B cell (primary cell): ENCODE data around the gene OR10A5. TPM values are rescaled to one million over a fixed set of nuclear protein-coding genes. Genes with fewer than 3 reads are reported as not detected.

ENCODE experiments used
- ATAC-seq: fragments of 200-7000 bp; cut with Tn5 transposase; one replicate; pipeline ENCODE4 v1.10.0; 2021; ENCODE audit warnings: low read depth, mild to moderate bottlenecking, moderate number of reproducible peaks, moderate library complexity
- CTCF ChIA-PET: fragments of 350-600 bp; sonication (Branson Sonifier 250); formaldehyde crosslinking; loops from one replicate; lab custom pipeline; 2021; ENCODE audit warnings: antibody characterized with exemption, inconsistent platforms; lab: Charles Lee
- POLR2A ChIA-PET: fragments of 350-600 bp; sonication (Branson Sonifier 250); formaldehyde crosslinking; loops from one replicate; lab custom pipeline; 2021; ENCODE audit warnings: antibody characterized with exemption; lab: Charles Lee
- DNase-seq: peaks from one replicate; pipeline ENCODE4 v3.0.0; 2013
- H2AFZ ChIP-seq: 2 replicates; pipeline ENCODE4 v1.6.1; 2012; ENCODE audit warnings: mild to moderate bottlenecking, low read depth, low read length; ENCODE audit not compliant: insufficient read depth, poor library complexity, severe bottlenecking
- H3K27ac ChIP-seq, 2 donors: 1 replicate in 1 of 2; 2 replicates in 1 of 2; pipeline ENCODE4 v1.5.1; 2012 to 2013; ENCODE audit warnings: low read length in 2 of 2, mild to moderate bottlenecking in 2 of 2, moderate library complexity in 1 of 2
- H3K27me3 ChIP-seq, 4 experiments: fragments of 200-600 bp in 1 of 4; sonication (generic) in 1 of 4; replicated peaks in 1 of 4; 1 replicate in 2 of 4; 2 replicates in 2 of 4; pipeline versions ENCODE4 v1.6.1 to v1.7.0; 2013 to 2016; ENCODE audit warnings: low read length in 3 of 4, mild to moderate bottlenecking in 2 of 4, mixed read lengths in 1 of 4, moderate library complexity in 1 of 4; ENCODE audit not compliant: insufficient read depth in 4 of 4, control insufficient read depth in 3 of 4; ENCODE audit errors: control extremely low read depth in 1 of 4
- H3K36me3 ChIP-seq, 2 experiments: replicated peaks in 1 of 2; 1 replicate in 1 of 2; 2 replicates in 1 of 2; pipeline versions ENCODE4 v1.6.1 to v1.7.1; 2013; ENCODE audit warnings: low read length in 1 of 2; ENCODE audit not compliant: insufficient read depth in 2 of 2, control insufficient read depth in 1 of 2; ENCODE audit errors: control extremely low read depth in 1 of 2, extremely low read depth in 1 of 2
- H3K4me1 ChIP-seq, 2 donors: fragments of 200-600 bp in 1 of 2; sonication (generic) in 1 of 2; 1 replicate in 1 of 2; 2 replicates in 1 of 2; pipeline versions ENCODE4 v1.5.1 to v1.6.1; 2013 to 2017; ENCODE audit warnings: low read length in 2 of 2; ENCODE audit not compliant: control insufficient read depth in 2 of 2, insufficient read depth in 2 of 2
- H3K4me2 ChIP-seq: replicated peaks from 2 replicates; pipeline ENCODE3; 2012; ENCODE audit warnings: mild to moderate bottlenecking, low read depth, low read length; ENCODE audit not compliant: poor library complexity, severe bottlenecking
- H3K4me3 ChIP-seq, 5 experiments: fragments of 200-600 bp in 1 of 5; sonication (generic) in 1 of 5; 1 replicate in 3 of 5; 2 replicates in 2 of 5; pipeline versions ENCODE4 v1.5.1 to v1.7.0; 2011 to 2016; ENCODE audit warnings: low read length in 4 of 5, mild to moderate bottlenecking in 4 of 5, low read depth in 2 of 5, control low read depth in 1 of 5, moderate library complexity in 1 of 5; ENCODE audit not compliant: insufficient read depth in 1 of 5; ENCODE audit errors: control extremely low read depth in 1 of 5, extremely low read depth in 1 of 5
- H3K79me2 ChIP-seq: fragments of 200-600 bp; sonication (generic); one replicate; pipeline ENCODE4 v1.6.0; 2016; ENCODE audit warnings: low read length; ENCODE audit not compliant: control insufficient read depth, insufficient read depth
- H3K9ac ChIP-seq: fragments of 200-600 bp; sonication (generic); 2 replicates; pipeline ENCODE4 v1.6.1; 2017; ENCODE audit warnings: mild to moderate bottlenecking, low read length, moderate library complexity
- H3K9me3 ChIP-seq, 3 donors: one replicate each; pipeline versions ENCODE4 v1.6.1 to v1.7.1; 2013; ENCODE audit warnings: low read length in 2 of 3; ENCODE audit not compliant: control insufficient read depth in 2 of 3, insufficient read depth in 1 of 3; ENCODE audit errors: control extremely low read depth in 1 of 3
- H4K20me1 ChIP-seq: 2 replicates; pipeline ENCODE4 v1.6.0; 2012; ENCODE audit warnings: mild to moderate bottlenecking, low read length; ENCODE audit not compliant: insufficient read depth, control insufficient read depth, poor library complexity, severe bottlenecking
- H3K27ac Mint-ChIP-seq: one replicate; pipeline ENCODE4 v1.8.0; 2021; ENCODE audit warnings: mixed read lengths
- H3K27me3 Mint-ChIP-seq: one replicate; pipeline ENCODE4 v1.8.0; 2021; ENCODE audit warnings: mixed read lengths
- H3K4me1 Mint-ChIP-seq: one replicate; pipeline ENCODE4 v1.8.0; 2021; ENCODE audit warnings: mixed read lengths
- H3K4me3 Mint-ChIP-seq: one replicate; pipeline ENCODE4 v1.8.0; 2021; ENCODE audit warnings: mixed read lengths
- H3K9me3 Mint-ChIP-seq: one replicate; pipeline ENCODE4 v1.8.0; 2022; ENCODE audit warnings: mixed read lengths; ENCODE audit not compliant: insufficient read depth
- EZH2 ChIP-seq: IDR thresholded peaks from 2 replicates; pipeline ENCODE4 v1.6.1; 2012; ENCODE audit warnings: borderline replicate concordance, low read depth, mild to moderate bottlenecking, moderate library complexity, low read length; ENCODE audit not compliant: insufficient read depth, poor library complexity, severe bottlenecking
- WGBS: methylation state at CpG from one replicate; pipeline ENCODE4 v1.1.5; 2013; ENCODE audit warnings: missing lambda C conversion rate; ENCODE audit not compliant: insufficient coverage; 5-methylcytosine and 5-hydroxymethylcytosine counted together
- intact Hi-C: fragments of 100-400 bp; cut with micrococcal nuclease; formaldehyde crosslinking; loops from one replicate; pipeline ENCODE4 v1.10.0; 2022
- polyA plus RNA-seq: library from polyadenylated mRNA; depleted of rRNA; stranded (reverse); fragments of >200 nt; gene quantifications from 2 replicates; pipeline ENCODE4 v1.2.3, GENCODE V29; 2012
- total RNA-seq, 2 donors: library from RNA; stranded (reverse); fragments of 120-200 nt in 1 of 2; gene quantifications; 1 replicate in 1 of 2; 2 replicates in 1 of 2; pipeline versions ENCODE4 v1.2.3 to v1.2.4, GENCODE V29; 2013 to 2022
- TF ChIP-seq, protein P1 (sequence below): fragments of 200-600 bp; IDR thresholded peaks from one replicate; pipeline ENCODE4 v1.8.0; 2022; ENCODE audit warnings: antibody characterized with exemption, mild to moderate bottlenecking

Gene OR10A5
- total and polyA plus RNA-seq, 2 donors (not counting 1 experiment from before 2014, with no cell fraction given), result not detected

DNA sequence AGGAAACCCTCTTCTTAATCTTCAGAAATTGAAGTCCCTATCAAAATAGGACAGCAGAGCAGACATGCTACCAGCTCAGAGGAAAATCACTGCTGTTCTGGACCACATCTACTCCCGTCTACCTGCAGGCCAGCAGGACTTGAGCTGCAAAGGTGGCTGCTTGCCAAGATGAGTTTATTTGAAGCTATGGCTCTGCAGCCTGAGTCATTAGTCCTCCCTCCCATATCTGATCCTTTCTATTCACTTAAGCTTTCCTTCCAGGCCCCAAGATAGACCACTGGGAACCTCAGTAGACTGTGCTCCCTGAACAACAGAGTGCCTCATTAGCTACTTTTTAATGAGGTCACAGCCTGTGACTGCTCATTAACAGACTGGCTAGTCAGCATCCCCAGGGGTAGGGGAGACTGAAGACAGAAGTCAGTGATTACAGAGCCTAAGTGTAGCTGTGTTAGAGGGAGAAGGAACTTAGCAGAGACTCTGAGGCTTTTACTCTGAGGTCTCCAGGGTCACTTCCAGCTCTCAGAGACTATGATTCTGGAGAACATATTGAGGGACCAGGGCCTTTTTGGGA is 10.6 kb downstream of the OR10A5 start:
- H3K4me3 Mint-ChIP-seq, result no peak overlapping the region
- H2AFZ ChIP-seq, result no peak overlapping the region
- no peaks in the 10 kb centered on the region for H3K36me3 ChIP-seq
- H3K4me3 ChIP-seq, result no peak overlapping the region
- WGBS, result no CpG with 5 or more reads among the region's 1 CpG
- H3K27me3 Mint-ChIP-seq, result peaks cover 6% of the 10 kb centered on the region
- POLR2A ChIA-PET, result no interaction called here
- no peaks in the 10 kb centered on the region for H3K4me1 Mint-ChIP-seq
- H3K27ac Mint-ChIP-seq, result no peak overlapping the region
- peaks cover 0 to 9% (median 1%) of the 10 kb centered on the region in 3 donors for H3K9me3 ChIP-seq
- H3K27ac ChIP-seq, result no peak overlapping the region
- TF ChIP-seq EZH2, result no peak
- TF ChIP-seq, protein P1, sequence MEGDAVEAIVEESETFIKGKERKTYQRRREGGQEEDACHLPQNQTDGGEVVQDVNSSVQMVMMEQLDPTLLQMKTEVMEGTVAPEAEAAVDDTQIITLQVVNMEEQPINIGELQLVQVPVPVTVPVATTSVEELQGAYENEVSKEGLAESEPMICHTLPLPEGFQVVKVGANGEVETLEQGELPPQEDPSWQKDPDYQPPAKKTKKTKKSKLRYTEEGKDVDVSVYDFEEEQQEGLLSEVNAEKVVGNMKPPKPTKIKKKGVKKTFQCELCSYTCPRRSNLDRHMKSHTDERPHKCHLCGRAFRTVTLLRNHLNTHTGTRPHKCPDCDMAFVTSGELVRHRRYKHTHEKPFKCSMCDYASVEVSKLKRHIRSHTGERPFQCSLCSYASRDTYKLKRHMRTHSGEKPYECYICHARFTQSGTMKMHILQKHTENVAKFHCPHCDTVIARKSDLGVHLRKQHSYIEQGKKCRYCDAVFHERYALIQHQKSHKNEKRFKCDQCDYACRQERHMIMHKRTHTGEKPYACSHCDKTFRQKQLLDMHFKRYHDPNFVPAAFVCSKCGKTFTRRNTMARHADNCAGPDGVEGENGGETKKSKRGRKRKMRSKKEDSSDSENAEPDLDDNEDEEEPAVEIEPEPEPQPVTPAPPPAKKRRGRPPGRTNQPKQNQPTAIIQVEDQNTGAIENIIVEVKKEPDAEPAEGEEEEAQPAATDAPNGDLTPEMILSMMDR, result no peak
- intact Hi-C loops, result no loop called here
- DNase-seq (no peak), ATAC-seq (no peak)
- no peak overlapping the region for H3K9ac ChIP-seq
- H3K27me3 ChIP-seq, result no peaks in the 10 kb centered on the region
- CTCF ChIA-PET, result no interaction called here
- H3K79me2 ChIP-seq, result no peaks in the 10 kb centered on the region
- no peaks in the 10 kb centered on the region for H3K4me1 ChIP-seq
- no peak overlapping the region for H3K4me2 ChIP-seq
- H4K20me1 ChIP-seq, result no peaks in the 10 kb centered on the region
- H3K9me3 Mint-ChIP-seq, result peaks cover 8% of the 10 kb centered on the region

DNA sequence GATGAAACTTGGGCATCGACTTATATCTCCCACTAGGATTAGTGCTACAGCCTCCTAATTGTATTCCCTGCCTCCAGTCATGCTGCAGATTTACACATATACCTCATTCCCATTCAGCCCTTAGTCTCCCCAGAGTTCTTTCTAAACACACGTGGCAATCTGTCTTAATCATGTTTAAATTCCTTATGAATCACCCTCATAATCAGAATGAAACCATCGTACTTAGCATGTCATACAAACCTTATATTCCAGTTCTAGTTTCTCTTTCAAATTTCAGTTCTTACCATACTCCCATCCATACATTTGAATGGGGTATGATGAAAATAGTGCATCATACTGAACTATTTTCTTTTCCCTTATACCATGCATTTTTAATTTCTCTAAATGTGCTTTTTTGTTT is 11.4 kb downstream of the OR10A5 start:
- H3K4me1 Mint-ChIP-seq, result no peaks in the 10 kb centered on the region
- peaks cover 0 to 9% (median 1%) of the 10 kb centered on the region in 3 donors for H3K9me3 ChIP-seq
- H3K36me3 ChIP-seq, result no peaks in the 10 kb centered on the region
- intact Hi-C loops, result no loop called here
- no peak for DNase-seq
- ChIA-PET POLR2A (no interaction called here), CTCF (no interaction called here)
- no peak for ATAC-seq
- H3K4me2 ChIP-seq, result no peak overlapping the region
- no peaks in the 10 kb centered on the region for H3K4me1 ChIP-seq
- no peak overlapping the region for H3K4me3 Mint-ChIP-seq
- no peak overlapping the region for H2AFZ ChIP-seq
- H3K4me3 ChIP-seq, result no peak overlapping the region
- H3K27me3 ChIP-seq, result no peaks in the 10 kb centered on the region
- no peak overlapping the region for H3K27ac Mint-ChIP-seq
- H3K9ac ChIP-seq, result no peak overlapping the region
- no peak overlapping the region for H3K27ac ChIP-seq
- peaks cover 12% of the 10 kb centered on the region for H3K9me3 Mint-ChIP-seq
- 79% methylated on average over 2 of the region's 3 CpGs for WGBS
- H4K20me1 ChIP-seq, result no peaks in the 10 kb centered on the region
- TF ChIP-seq EZH2, result no peak
- TF ChIP-seq, protein P1, result no peak
- H3K79me2 ChIP-seq, result no peaks in the 10 kb centered on the region
- peaks cover 6% of the 10 kb centered on the region for H3K27me3 Mint-ChIP-seq
